ENCODE measurements around the gene PRRT1.

Gene PRRT1

GRCh38 chr6:32151863-32152768, at the start of gene PRRT1:
TSS of gene PRRT1 (minus strand) at chr6:32151939. CDS start at chr6:32151827, 112 bp downstream.
- TF ChIP-seq ZFX (IDR thresholded peaks at IDR 0.05; ENCODE audit: borderline replicate concordance) (no peak), CTCF (IDR thresholded peaks at IDR 0.05) (no peak)
- peak within 1 kb of the TSS; percentile 86 for H3K27ac ChIP-seq

- TF ChIP-seq CTCF (IDR thresholded peaks at IDR 0.05) (no peak), ZFX (IDR thresholded peaks at IDR 0.05; ENCODE audit: borderline replicate concordance) (no peak)
- H3K27ac ChIP-seq: no peak overlapping the region
Measured at GRCh38 chr6:32200711-32201475, 49.2 kb upstream of the PRRT1 start.

GRCh38 chr6:32198866-32199265, 47.1 kb upstream of the PRRT1 start:
- TF ChIP-seq ZFX (IDR thresholded peaks at IDR 0.05; ENCODE audit: borderline replicate concordance) (no peak), CTCF (IDR thresholded peaks at IDR 0.05) (no peak)
- H3K27ac ChIP-seq: no peak overlapping the region

GRCh38 chr6:32198345-32198696, 46.6 kb upstream of the PRRT1 start:
- TF ChIP-seq ZFX (IDR thresholded peaks at IDR 0.05; ENCODE audit: borderline replicate concordance) (no peak), CTCF (IDR thresholded peaks at IDR 0.05) (no peak)
- H3K27ac ChIP-seq: no peak overlapping the region

GRCh38 chr6:32196682-32197616, 45.2 kb upstream of the PRRT1 start:
- TF ChIP-seq ZFX (IDR thresholded peaks at IDR 0.05; ENCODE audit: borderline replicate concordance) (no peak), CTCF (IDR thresholded peaks at IDR 0.05) (no peak)
- peak overlapping the region; percentile 98 for H3K27ac ChIP-seq

GRCh38 chr6:32195902-32196681, 44.4 kb upstream of the PRRT1 start:
- TF ChIP-seq CTCF (IDR thresholded peaks at IDR 0.05) (no peak), ZFX (IDR thresholded peaks at IDR 0.05; ENCODE audit: borderline replicate concordance) (no peak)
- peak overlapping the region; percentile 98 for H3K27ac ChIP-seq

All from 22Rv1 (cell line).